ENCODE measurements around the gene KRR1. TPM values are rescaled to one million over a fixed set of nuclear protein-coding genes. Genes with fewer than 3 reads are reported as not detected.
A peak's percentile ranks its signal among the peaks of the same experiment; 100 is the strongest.
"Not testable (repeated sequence)": the region's sequence is repeated elsewhere in the genome, so short reads cannot be mapped to it uniquely, and the experiment has no call there.

Gene KRR1
- polyA plus RNA-seq, 2 of the 4 experiments (the other 2 are of a cell fraction), result 66.1 to 122 TPM

GRCh38 chr12:75489187-75489586 lies 22.2 kb downstream of the KRR1 start:
- DNase-seq (ENCODE audit: low read depth in 1 of 2, low spot score in 1 of 2), result no peak
- Histone ChIP-seq H3K4me2 (0 out of 3 replicates have a peak overlapping the region, but pooled peaks have one; percentile 11), H3K9me3 (no peaks in the 10 kb centered on the region), H3K27ac (peak overlapping the region in 1 of 2 experiments; percentile 22; a peak in 2 of 6 replicates), H3K4me1 (peaks cover 18% of the 10 kb centered on the region), H3K4me3 (no peak overlapping the region)
- FAIRE-seq, result no peak
- POLR2A ChIA-PET, result no interaction called here
- TF ChIP-seq FOXS1 (CRISPR knock-in tag; IDR thresholded peaks at IDR 0.05), result no peak
- no peak for TF ChIP-seq POLR2A (IDR thresholded peaks at IDR 0.05; ENCODE audit: low read length)
- no peak for TF ChIP-seq PHF8 (IDR thresholded peaks at IDR 0.05; ENCODE audit: borderline replicate concordance, low read depth)
- no peak for TF ChIP-seq USF2 (IDR thresholded peaks at IDR 0.05)
- no peak for TF ChIP-seq RNF2 (IDR thresholded peaks at IDR 0.05; ENCODE audit: borderline replicate concordance, low read depth)
- TF ChIP-seq KDM1A (IDR thresholded peaks at IDR 0.05; ENCODE audit: low read depth), result no peak
- CTCF ChIA-PET, result interaction anchor here (2.2 to 6.8 kb wide), 2 partner anchors 8 to 98 kb away, joined by 8 to 46 read pairs; partner anchors contain the start of gene GLIPR1L2
- ATAC-seq, result peak in 1 of 2 experiments; percentile 10; a peak in 2 of 6 replicates
- WGBS (ENCODE audit: missing lambda C conversion rate), result 94% methylated on average over 2 of the region's 2 CpGs

- peak; percentile 81 to 83; a peak in 5 of 6 replicates for ATAC-seq
- no peaks in the 10 kb centered on the region for H3K9me3 ChIP-seq
- ChIA-PET POLR2A (no interaction called here), CTCF (interaction anchor here (1.2 to 6.8 kb wide), 3 partner anchors 9 to 98 kb away, joined by 3 to 46 read pairs (median 8); partner anchors contain the start of gene GLIPR1L2)
- H3K27ac ChIP-seq, result no peak overlapping the region
- no peak overlapping the region for H3K4me3 ChIP-seq
- peaks cover 18% of the 10 kb centered on the region for H3K4me1 ChIP-seq
- peak; percentile 55 to 59 for DNase-seq (ENCODE audit: low read depth in 1 of 2, low spot score in 1 of 2)
- no peak overlapping the region for H3K4me2 ChIP-seq
- TF ChIP-seq CTCF (IDR thresholded peaks at IDR 0.05), result peak; percentile 31; the same call in 2 of the 3 replicates
- TF ChIP-seq HEYL (CRISPR knock-in tag; IDR thresholded peaks at IDR 0.05), result no peak
- TF ChIP-seq SMC3 (IDR thresholded peaks at IDR 0.05), result peak; percentile 36; the same call in 1 of the 3 replicates
- TF ChIP-seq ATOH8 (CRISPR knock-in tag; IDR thresholded peaks at IDR 0.05; ENCODE audit: low read depth), result no peak
- TF ChIP-seq RAD21 (conservative IDR thresholded peaks at IDR 0.05 in 1 of 2, IDR thresholded peaks at IDR 0.05 in 1 of 2), result peak in 1 of 2 experiments; percentile 46; a peak in 1 of 5 replicates
- peak; percentile 13 for FAIRE-seq
Observed at GRCh38 chr12:75488553-75488952, 22.9 kb downstream of the KRR1 start.

- no peak for TF ChIP-seq ZSCAN20 (CRISPR knock-in tag; IDR thresholded peaks at IDR 0.05)
- TF ChIP-seq FOSL2 (IDR thresholded peaks at IDR 0.05), result no peak
- no peak for TF ChIP-seq FOSL2 (CRISPR knock-in tag; IDR thresholded peaks at IDR 0.05)
- TF ChIP-seq FOXS1 (CRISPR knock-in tag; IDR thresholded peaks at IDR 0.05), result no peak
- TF ChIP-seq HES2 (IDR thresholded peaks at IDR 0.05), result no peak
- TF ChIP-seq EHF (CRISPR knock-in tag; IDR thresholded peaks at IDR 0.05), result no peak
- no peak for TF ChIP-seq HOXB5 (CRISPR knock-in tag; IDR thresholded peaks at IDR 0.05)
- TF ChIP-seq POLR2AphosphoS2 (conservative IDR thresholded peaks at IDR 0.05; ENCODE audit: low read length), result no peak
- TF ChIP-seq SMC3 (IDR thresholded peaks at IDR 0.05), result no peak
- TF ChIP-seq PHF8 (IDR thresholded peaks at IDR 0.05; ENCODE audit: borderline replicate concordance, low read depth), result no peak
- no peak for TF ChIP-seq JUN (IDR thresholded peaks at IDR 0.05)
- no peak for TF ChIP-seq HOXB13 (CRISPR knock-in tag; IDR thresholded peaks at IDR 0.05; ENCODE audit: low read depth)
- Histone ChIP-seq H3K4me2 (no peak overlapping the region), H3K4me3 (no peak overlapping the region), H3K27ac (peak overlapping the region in 1 of 2 experiments; percentile 26; a peak in 1 of 6 replicates), H3K4me1 (peaks cover 21% of the 10 kb centered on the region), H3K9me3 (no peaks in the 10 kb centered on the region)
- POLR2A ChIA-PET, result no interaction called here
- FAIRE-seq, result no peak
- WGBS (ENCODE audit: missing lambda C conversion rate), result 89% methylated on average over 4 of the region's 4 CpGs
- no peak for ATAC-seq
- DNase-seq (ENCODE audit: low read depth in 1 of 2, low spot score in 1 of 2), result no peak
- CTCF ChIA-PET, result interaction anchor here (1.0 to 6.8 kb wide), 5 partner anchors 8 to 996 kb away, joined by 3 to 46 read pairs (median 3); partner anchors contain the start of gene GLIPR1L2
Observed at GRCh38 chr12:75487308-75487707, 24.1 kb downstream of the KRR1 start.

- not testable (repeated sequence) for H3K4me3 ChIP-seq; FAIRE-seq; H3K9me3 ChIP-seq; DNase-seq (ENCODE audit: low read depth in 1 of 2, low spot score in 1 of 2); ATAC-seq
- Histone ChIP-seq H3K4me1 (peaks cover 32% of the 10 kb centered on the region), H3K4me2 (0 out of 3 replicates have a peak overlapping the region, but pooled peaks have one; percentile 1), H3K27ac (peak overlapping the region in 1 of 2 experiments; percentile 27; a peak in 1 of 6 replicates)
- ChIA-PET CTCF (interaction anchor here (0.7 to 6.8 kb wide), 20 partner anchors 8 to 1527 kb away, joined by 3 to 46 read pairs (median 4); partner anchors contain the start of genes GLIPR1L1, GLIPR1L2 and KRR1), POLR2A (interaction anchor here (1.2 to 2.5 kb wide), 2 partner anchors 93 to 547 kb away, joined by 3 to 9 read pairs; partner anchors contain the start of genes GLIPR1L2 and PHLDA1)
- 91% methylated on average over 2 of the region's 2 CpGs for WGBS (ENCODE audit: missing lambda C conversion rate)
Observed at GRCh38 chr12:75484450-75484849, 27.0 kb downstream of the KRR1 start.

Data from A549 (cell line).